Esophagus squamous epithelium (tissue), 4 donors: Measurements from ENCODE around the gene CDK18.

Source experiments
- CTCF ChIP-seq, 6 experiments: fragments of 450-650 bp in 4 of 6; fragments of 200-600 bp in 2 of 6; sonication (generic) in 2 of 6; IDR thresholded peaks; one replicate each; pipeline ENCODE4 v1.5.1; 2016 to 2019; ENCODE audit warnings: antibody characterized with exemption in 6 of 6, mild to moderate bottlenecking in 4 of 6, moderate library complexity in 4 of 6
- POLR2A ChIP-seq, 4 donors: fragments of 450-650 bp; IDR thresholded peaks; one replicate each; pipeline ENCODE4 v1.6.1; 2017; ENCODE audit warnings: antibody characterized with exemption in 4 of 4, mild to moderate bottlenecking in 4 of 4, moderate library complexity in 3 of 4

- TF ChIP-seq CTCF (IDR thresholded peaks at IDR 0.05) (no peak), POLR2A (IDR thresholded peaks at IDR 0.05) (no peak)
These were observed 6.0 kb downstream of the CDK18 start for GRCh38 chr1:205510308-205510950.
